Breast epithelium (tissue), 3 donors: ENCODE measurements around the gene GLI1.

Source experiments
- CTCF ChIP-seq, 3 donors: fragments of 450-650 bp; IDR thresholded peaks; one replicate each; pipeline ENCODE4 v1.5.1; 2016 to 2017; ENCODE audit warnings: antibody characterized with exemption in 3 of 3, mild to moderate bottlenecking in 3 of 3, moderate library complexity in 3 of 3
- POLR2A ChIP-seq: fragments of 450-650 bp; IDR thresholded peaks from one replicate; pipeline ENCODE4 v1.6.1; 2016; ENCODE audit warnings: antibody characterized with exemption, mild to moderate bottlenecking, moderate library complexity

- TF ChIP-seq CTCF (IDR thresholded peaks at IDR 0.05) (no peak), POLR2A (no peak)
Measured at GRCh38 chr12:57477710-57478681, 18.4 kb downstream of the GLI1 start.
